Measurements from ENCODE around the gene SHE.

The SHE gene

DNA sequence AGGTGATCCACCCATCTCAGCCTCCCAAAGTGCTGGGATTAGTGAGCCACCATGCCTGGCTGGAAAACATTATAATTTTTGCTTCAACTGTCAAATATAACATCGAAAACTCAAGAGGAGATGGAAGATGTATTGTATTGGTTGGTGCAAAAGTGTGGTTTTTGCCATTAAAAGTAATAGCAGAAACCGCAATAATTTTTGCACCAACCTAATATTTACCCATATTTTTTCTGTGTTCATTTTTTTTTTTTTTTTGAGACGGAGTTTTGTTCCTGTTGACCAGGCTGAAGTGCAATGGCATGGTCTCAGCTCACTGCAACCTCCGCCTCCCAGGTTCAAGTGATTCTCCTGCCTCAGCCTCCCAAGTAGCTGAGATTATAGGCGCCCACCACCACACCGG lies 27.1 kb upstream of the SHE start:
- TF ChIP-seq SIN3A (IDR thresholded peaks at IDR 0.05; ENCODE audit: borderline replicate concordance, insufficient read depth, low read length) (no peak), POLR2AphosphoS5 (IDR thresholded peaks at IDR 0.05; ENCODE audit: low read depth, low read length) (no peak), REST (IDR thresholded peaks at IDR 0.05; ENCODE audit: insufficient read depth in 1 of 2, low read depth in 2 of 2, low read length in 2 of 2) (no peak), TAF1 (IDR thresholded peaks at IDR 0.05; ENCODE audit: borderline replicate concordance, insufficient read depth, low read length) (no peak), FOXP2 (optimal IDR thresholded peaks at IDR 0.05; ENCODE audit: borderline replicate concordance, extremely low read depth, extremely low read length, insufficient read depth) (no peak)

DNA sequence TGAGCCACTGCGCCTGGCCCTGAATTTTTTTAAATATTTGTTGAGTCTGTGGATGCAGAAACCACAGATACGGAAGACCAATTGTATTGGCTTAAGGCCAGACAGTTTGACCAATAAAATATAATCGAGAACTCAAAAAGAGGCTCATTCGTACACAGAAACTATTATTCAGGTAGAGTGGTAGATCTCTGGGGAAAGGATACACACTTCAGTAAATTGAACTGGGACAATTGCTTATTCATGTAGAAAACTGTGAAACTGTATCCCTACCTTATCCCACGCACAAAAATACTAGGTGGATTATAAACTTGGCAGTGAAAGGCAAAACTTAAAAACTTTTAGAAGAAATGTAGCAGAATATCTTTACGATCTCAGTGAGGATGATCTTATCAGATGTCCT lies 25.0 kb upstream of the SHE start:
- no peak for TF ChIP-seq SIN3A (IDR thresholded peaks at IDR 0.05; ENCODE audit: borderline replicate concordance, insufficient read depth, low read length)
- TF ChIP-seq REST (IDR thresholded peaks at IDR 0.05; ENCODE audit: insufficient read depth in 1 of 2, low read depth in 2 of 2, low read length in 2 of 2), result no peak
- TF ChIP-seq POLR2AphosphoS5 (IDR thresholded peaks at IDR 0.05; ENCODE audit: low read depth, low read length), result no peak
- no peak for TF ChIP-seq FOXP2 (optimal IDR thresholded peaks at IDR 0.05; ENCODE audit: borderline replicate concordance, extremely low read depth, extremely low read length, insufficient read depth)
- TF ChIP-seq TAF1 (IDR thresholded peaks at IDR 0.05; ENCODE audit: borderline replicate concordance, insufficient read depth, low read length), result no peak

GRCh38 chr1:154524881-154525280 lies 22.7 kb upstream of the SHE start:
- TF ChIP-seq REST (IDR thresholded peaks at IDR 0.05; ENCODE audit: insufficient read depth in 1 of 2, low read depth in 2 of 2, low read length in 2 of 2) (no peak), FOXP2 (optimal IDR thresholded peaks at IDR 0.05; ENCODE audit: borderline replicate concordance, extremely low read depth, extremely low read length, insufficient read depth) (no peak), SIN3A (IDR thresholded peaks at IDR 0.05; ENCODE audit: borderline replicate concordance, insufficient read depth, low read length) (no peak), POLR2AphosphoS5 (IDR thresholded peaks at IDR 0.05; ENCODE audit: low read depth, low read length) (no peak)

DNA sequence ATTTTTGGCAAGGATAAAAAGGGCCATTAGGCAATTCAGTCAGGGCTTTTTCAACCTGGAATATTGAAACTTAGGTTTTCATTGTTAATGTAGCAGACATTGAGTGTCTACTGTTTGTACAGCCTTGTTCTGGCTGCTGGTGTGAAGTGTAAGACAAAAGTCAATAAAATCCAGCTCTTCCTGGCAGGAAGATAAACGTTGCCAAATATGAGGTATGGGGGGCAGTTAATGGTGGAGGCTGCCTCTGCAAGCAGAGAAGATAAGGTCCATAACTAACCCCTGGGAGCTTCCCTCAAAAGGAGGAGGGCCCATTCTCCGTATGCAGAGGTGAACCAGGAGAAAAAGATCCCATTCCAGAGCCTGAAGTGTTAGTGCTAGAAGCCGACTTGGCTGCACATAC lies 19.5 kb upstream of the SHE start:
- no peak for TF ChIP-seq REST (IDR thresholded peaks at IDR 0.05; ENCODE audit: insufficient read depth in 1 of 2, low read depth in 2 of 2, low read length in 2 of 2)
- no peak for TF ChIP-seq POLR2AphosphoS5 (IDR thresholded peaks at IDR 0.05; ENCODE audit: low read depth, low read length)
- no peak for TF ChIP-seq SIN3A (IDR thresholded peaks at IDR 0.05; ENCODE audit: borderline replicate concordance, insufficient read depth, low read length)
- TF ChIP-seq TAF1 (IDR thresholded peaks at IDR 0.05; ENCODE audit: borderline replicate concordance, insufficient read depth, low read length), result no peak
- TF ChIP-seq FOXP2 (optimal IDR thresholded peaks at IDR 0.05; ENCODE audit: borderline replicate concordance, extremely low read depth, extremely low read length, insufficient read depth), result no peak

- TF ChIP-seq REST (IDR thresholded peaks at IDR 0.05; ENCODE audit: insufficient read depth in 1 of 2, low read depth in 2 of 2, low read length in 2 of 2) (no peak), TAF1 (IDR thresholded peaks at IDR 0.05; ENCODE audit: borderline replicate concordance, insufficient read depth, low read length) (no peak)
Measured at GRCh38 chr1:154520333-154520732, 18.1 kb upstream of the SHE start.
